Activated CD8-positive, alpha-beta T cell treated with anti-CD3 and anti-CD28 coated beads, Interleukin-2, amount 10 ng/mL, durations not matched to agents 7 days and 5 days (primary cell): ENCODE data around the gene ASTN2. TPM values are rescaled to one million over a fixed set of nuclear protein-coding genes. Genes with fewer than 3 reads are reported as not detected.

Source experiments
- ATAC-seq: fragments of 150-1000 bp; cut with Tn5 transposase; one replicate; pipeline ENCODE4 v1.10.0; 2021; ENCODE audit warnings: moderate library complexity
- CTCF ChIA-PET: fragments of 350-600 bp; sonication (Branson Sonifier 250); formaldehyde crosslinking; loops from one replicate; lab custom pipeline; 2021; ENCODE audit warnings: antibody characterized with exemption; lab: Charles Lee
- POLR2A ChIA-PET: fragments of 350-600 bp; sonication (Branson Sonifier 250); formaldehyde crosslinking; loops from one replicate; lab custom pipeline; 2021; ENCODE audit warnings: antibody characterized with exemption; lab: Charles Lee
- DNase-seq: peaks from one replicate; pipeline ENCODE4 v3.0.0-alpha.2; 2020
- H3K27ac Mint-ChIP-seq: one replicate; pipeline ENCODE4 v1.8.0; 2021; ENCODE audit warnings: mild to moderate bottlenecking, mixed read lengths
- H3K27me3 Mint-ChIP-seq: one replicate; pipeline ENCODE4 v1.8.0; 2021; ENCODE audit warnings: low read depth, mixed read lengths
- H3K36me3 Mint-ChIP-seq: one replicate; pipeline ENCODE4 v1.8.0; 2021; ENCODE audit warnings: low read depth, mixed read lengths
- H3K4me1 Mint-ChIP-seq: one replicate; pipeline ENCODE4 v1.8.0; 2021; ENCODE audit warnings: low read depth, mixed read lengths
- H3K4me3 Mint-ChIP-seq: one replicate; pipeline ENCODE4 v1.8.0; 2021; ENCODE audit warnings: mild to moderate bottlenecking, mixed read lengths
- H3K9me3 Mint-ChIP-seq: one replicate; pipeline ENCODE4 v1.8.0; 2022; ENCODE audit warnings: mixed read lengths; ENCODE audit not compliant: insufficient read depth
- total RNA-seq, 2 experiments: library from RNA; stranded (reverse); gene quantifications; one replicate each; pipeline ENCODE4 v1.2.3, GENCODE V29; 2021

The ASTN2 gene
- total RNA-seq, 2 experiments from 2014 or later: 4.7 to 4.9 TPM

DNA sequence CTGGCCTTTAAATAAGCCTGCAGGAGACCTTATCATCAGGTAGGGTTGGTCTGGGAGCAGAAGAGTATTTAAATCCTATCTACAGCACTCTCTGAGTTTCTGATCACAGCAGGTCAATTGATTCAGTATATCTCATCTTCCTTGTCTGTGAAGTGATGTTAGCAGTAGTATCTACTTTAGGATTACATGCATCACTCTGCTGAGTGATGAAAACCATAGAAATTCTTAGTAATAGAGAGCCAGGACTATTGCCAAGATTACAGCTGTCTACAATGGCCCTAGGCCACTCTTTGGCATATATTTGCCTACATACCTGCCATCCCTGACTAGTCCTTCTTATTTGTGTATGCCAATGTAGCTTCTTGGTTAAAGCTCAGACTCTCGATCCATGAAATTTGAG is 183.8 kb downstream of the ASTN2 start:
- Mint-ChIP-seq H3K4me3 (no peak overlapping the region), H3K9me3 (no peaks in the 10 kb centered on the region), H3K27me3 (no peaks in the 10 kb centered on the region), H3K36me3 (no peaks in the 10 kb centered on the region), H3K27ac (no peak overlapping the region), H3K4me1 (no peaks in the 10 kb centered on the region)
- ATAC-seq (no peak), DNase-seq (no peak)
- ChIA-PET CTCF (no interaction called here), POLR2A (no interaction called here)

DNA sequence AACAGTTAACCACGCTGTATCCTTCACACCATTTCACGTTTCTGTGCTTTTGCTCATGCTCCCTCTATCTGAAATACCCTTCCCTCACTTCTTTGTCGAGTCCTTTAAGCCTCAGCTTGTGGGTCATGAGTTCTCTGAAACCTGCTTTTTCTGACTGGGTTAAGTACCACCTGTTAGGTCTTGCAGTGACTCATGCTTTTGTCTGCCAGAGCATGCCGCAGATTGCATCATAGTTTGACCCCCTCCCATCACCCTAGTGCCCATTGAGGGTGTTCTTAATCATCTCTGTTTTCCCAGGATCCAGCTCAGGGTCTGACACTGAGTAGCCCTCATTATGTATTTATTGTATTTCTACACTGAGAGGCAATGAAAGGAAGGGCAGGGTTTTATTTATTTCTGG is 190.2 kb downstream of the ASTN2 start:
- no peaks in the 10 kb centered on the region for H3K36me3 Mint-ChIP-seq
- DNase-seq (no peak), ATAC-seq (no peak)
- ChIA-PET CTCF (no interaction called here), POLR2A (no interaction called here)
- no peak overlapping the region for H3K27ac Mint-ChIP-seq
- no peaks in the 10 kb centered on the region for H3K9me3 Mint-ChIP-seq
- no peaks in the 10 kb centered on the region for H3K4me1 Mint-ChIP-seq
- H3K27me3 Mint-ChIP-seq: no peaks in the 10 kb centered on the region
- no peak overlapping the region for H3K4me3 Mint-ChIP-seq

DNA sequence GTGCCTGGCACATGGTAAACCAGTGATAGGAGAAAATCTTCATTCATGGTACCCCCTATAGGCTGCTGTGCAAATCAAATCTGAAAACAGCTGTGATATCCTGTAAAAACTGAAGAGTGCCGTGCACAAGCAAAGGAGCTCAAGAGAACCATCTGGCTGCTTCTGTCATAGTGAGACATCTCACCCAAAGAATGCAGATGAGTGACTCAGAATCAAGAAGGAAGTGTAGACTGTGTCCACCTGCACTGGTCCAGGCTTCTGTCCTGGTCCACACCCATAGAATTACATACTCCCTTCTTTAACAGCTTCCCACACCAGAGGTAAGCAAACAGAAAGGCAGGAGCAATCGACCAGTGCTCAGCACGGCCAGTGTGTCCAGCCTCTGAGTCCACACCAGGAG is 195.9 kb downstream of the ASTN2 start:
- H3K27me3 Mint-ChIP-seq: no peaks in the 10 kb centered on the region
- no peaks in the 10 kb centered on the region for H3K4me1 Mint-ChIP-seq
- H3K36me3 Mint-ChIP-seq: no peaks in the 10 kb centered on the region
- POLR2A ChIA-PET: interaction anchor here (0.5 kb wide), 1 partner anchor 23 kb away, joined by 3 read pairs; no protein-coding TSS in a partner anchor
- no peaks in the 10 kb centered on the region for H3K9me3 Mint-ChIP-seq
- CTCF ChIA-PET: no interaction called here
- H3K4me3 Mint-ChIP-seq: no peak overlapping the region
- DNase-seq (no peak), ATAC-seq (no peak)
- H3K27ac Mint-ChIP-seq: no peak overlapping the region

DNA sequence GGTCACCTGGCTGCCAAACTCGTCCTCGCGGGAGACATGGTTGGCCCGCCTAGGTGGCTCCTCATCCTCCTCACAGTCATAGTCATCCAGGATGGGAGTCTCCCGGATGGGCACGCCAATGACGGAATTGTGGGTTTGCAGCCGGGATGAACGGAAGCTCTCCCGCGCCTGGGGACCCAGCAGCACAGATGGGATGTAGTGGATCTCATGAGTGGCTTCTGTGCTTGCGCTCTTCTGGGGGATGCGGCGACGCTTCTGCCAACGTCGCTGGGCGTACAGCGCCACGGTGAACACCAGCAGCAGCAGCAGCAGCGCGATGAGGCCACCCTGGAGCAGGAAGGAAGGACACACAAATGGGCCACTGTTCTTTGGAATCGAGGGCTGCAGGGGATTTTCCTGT is 200.4 kb downstream of the ASTN2 start:
- Mint-ChIP-seq H3K4me1 (no peaks in the 10 kb centered on the region), H3K9me3 (no peaks in the 10 kb centered on the region), H3K4me3 (no peak overlapping the region), H3K27ac (no peak overlapping the region), H3K27me3 (no peaks in the 10 kb centered on the region), H3K36me3 (no peaks in the 10 kb centered on the region)
- ChIA-PET POLR2A (no interaction called here), CTCF (no interaction called here)
- DNase-seq: no peak
- no peak for ATAC-seq

GRCh38 chr9:117211280-117211679 is 203.6 kb downstream of the ASTN2 start:
- DNase-seq (no peak), ATAC-seq (no peak)
- Mint-ChIP-seq H3K4me3 (no peak overlapping the region), H3K4me1 (no peaks in the 10 kb centered on the region), H3K27ac (no peak overlapping the region), H3K9me3 (no peaks in the 10 kb centered on the region), H3K27me3 (no peaks in the 10 kb centered on the region), H3K36me3 (no peaks in the 10 kb centered on the region)
- CTCF ChIA-PET: interaction anchor here (0.6 kb wide), 1 partner anchor 58 kb away, joined by 3 read pairs; no protein-coding TSS in a partner anchor
- POLR2A ChIA-PET: interaction anchor here (0.6 kb wide), 1 partner anchor 470 kb away, joined by 4 read pairs; no protein-coding TSS in a partner anchor

GRCh38 chr9:117205806-117206205 is 209.1 kb downstream of the ASTN2 start:
- no peaks in the 10 kb centered on the region for H3K36me3 Mint-ChIP-seq
- CTCF ChIA-PET: interaction anchor here (0.7 kb wide), 1 partner anchor 1865 kb away, joined by 4 read pairs; no protein-coding TSS in a partner anchor

GRCh38 chr9:117204971-117205370 is 209.9 kb downstream of the ASTN2 start:
- no peaks in the 10 kb centered on the region for H3K36me3 Mint-ChIP-seq
- H3K27me3 Mint-ChIP-seq: no peaks in the 10 kb centered on the region
- DNase-seq (no peak), ATAC-seq (no peak)
- CTCF ChIA-PET: no interaction called here
- peaks cover 4% of the 10 kb centered on the region for H3K9me3 Mint-ChIP-seq
- H3K27ac Mint-ChIP-seq: no peak overlapping the region
- POLR2A ChIA-PET: no interaction called here
- H3K4me1 Mint-ChIP-seq: no peaks in the 10 kb centered on the region
- no peak overlapping the region for H3K4me3 Mint-ChIP-seq

More at GRCh38 chr9:117205806-117206205, 209.1 kb downstream of the ASTN2 start:
- Mint-ChIP-seq H3K27ac (no peak overlapping the region), H3K4me3 (no peak overlapping the region), H3K9me3 (peaks cover 4% of the 10 kb centered on the region), H3K4me1 (no peaks in the 10 kb centered on the region), H3K27me3 (no peaks in the 10 kb centered on the region)
- DNase-seq (no peak), ATAC-seq (no peak)
- POLR2A ChIA-PET: no interaction called here

- POLR2A ChIA-PET: no interaction called here
- no peak overlapping the region for H3K27ac Mint-ChIP-seq
- H3K36me3 Mint-ChIP-seq: no peaks in the 10 kb centered on the region
- H3K27me3 Mint-ChIP-seq: no peaks in the 10 kb centered on the region
- no peaks in the 10 kb centered on the region for H3K4me1 Mint-ChIP-seq
- ATAC-seq (no peak), DNase-seq (no peak)
- CTCF ChIA-PET: no interaction called here
- H3K4me3 Mint-ChIP-seq: no peak overlapping the region
- H3K9me3 Mint-ChIP-seq: no peaks in the 10 kb centered on the region
These were observed 223.2 kb downstream of the ASTN2 start for GRCh38 chr9:117191504-117192261.

DNA sequence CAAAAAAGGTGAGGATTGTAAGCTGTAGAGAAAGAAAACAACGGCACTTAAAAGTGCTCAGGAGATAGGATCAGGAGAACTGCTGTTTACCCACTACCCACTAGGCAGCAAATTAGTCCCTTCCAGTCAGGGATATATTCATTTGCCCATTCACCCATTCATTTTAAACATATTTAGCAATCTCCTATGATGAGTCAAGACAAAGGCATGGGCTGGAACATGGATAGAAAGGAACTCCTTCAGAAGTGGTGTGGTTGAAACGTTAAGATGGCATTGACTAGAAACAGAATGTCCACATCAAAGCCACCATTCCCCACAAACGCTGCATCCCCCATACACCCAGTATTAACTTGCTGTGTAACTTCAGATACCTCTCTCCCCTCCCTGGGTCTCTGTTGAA is 225.7 kb downstream of the ASTN2 start:
- no peaks in the 10 kb centered on the region for H3K4me1 Mint-ChIP-seq
- H3K9me3 Mint-ChIP-seq: no peaks in the 10 kb centered on the region
- H3K36me3 Mint-ChIP-seq: no peaks in the 10 kb centered on the region
- ChIA-PET CTCF (no interaction called here), POLR2A (no interaction called here)
- ATAC-seq (no peak), DNase-seq (no peak)
- H3K27ac Mint-ChIP-seq: no peak overlapping the region
- no peaks in the 10 kb centered on the region for H3K27me3 Mint-ChIP-seq
- no peak overlapping the region for H3K4me3 Mint-ChIP-seq

DNA sequence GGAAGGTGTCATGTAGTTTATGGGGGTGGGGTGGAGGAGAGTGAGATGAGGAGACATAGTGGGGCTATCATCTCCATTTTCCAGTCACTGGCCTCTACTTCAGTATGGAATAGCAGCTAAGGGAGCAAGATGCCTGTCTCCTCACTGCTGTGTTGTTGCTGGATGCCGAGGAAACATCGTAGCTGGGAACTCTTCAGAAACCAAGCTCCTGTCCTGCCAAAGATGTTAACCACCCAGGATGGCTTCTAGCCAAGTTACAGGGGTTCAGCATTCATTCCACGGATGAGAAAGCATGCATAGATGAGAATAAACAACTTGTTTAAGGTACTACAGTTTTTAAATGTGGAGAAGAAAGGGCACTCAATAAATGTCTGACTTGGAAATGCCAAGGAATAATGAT is 226.5 kb downstream of the ASTN2 start:
- Mint-ChIP-seq H3K36me3 (no peaks in the 10 kb centered on the region), H3K4me3 (no peak overlapping the region), H3K9me3 (no peaks in the 10 kb centered on the region), H3K4me1 (no peaks in the 10 kb centered on the region), H3K27ac (no peak overlapping the region), H3K27me3 (no peaks in the 10 kb centered on the region)
- ChIA-PET POLR2A (no interaction called here), CTCF (no interaction called here)
- ATAC-seq (no peak), DNase-seq (no peak)

DNA sequence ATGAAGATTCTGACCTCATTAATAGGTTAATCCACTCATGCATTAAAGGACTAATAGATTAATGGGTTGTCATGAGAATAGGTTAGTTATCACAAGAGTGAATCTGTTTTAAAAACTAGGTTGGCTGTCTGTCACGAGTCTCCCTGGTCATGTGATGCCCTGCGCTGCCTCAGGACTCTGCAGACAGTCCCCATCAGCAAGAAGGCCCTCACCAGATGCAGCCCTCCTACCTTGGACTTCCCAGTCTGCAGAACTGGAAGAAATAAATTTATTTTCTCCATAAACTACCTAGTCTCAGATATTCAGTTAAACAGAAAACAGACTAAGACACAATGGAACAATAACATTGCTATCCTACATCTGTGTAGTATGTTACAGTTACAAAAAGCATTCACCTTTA is 227.4 kb downstream of the ASTN2 start:
- POLR2A ChIA-PET: no interaction called here
- Mint-ChIP-seq H3K4me1 (no peaks in the 10 kb centered on the region), H3K27ac (no peak overlapping the region), H3K27me3 (no peaks in the 10 kb centered on the region), H3K9me3 (no peaks in the 10 kb centered on the region), H3K4me3 (no peak overlapping the region), H3K36me3 (no peaks in the 10 kb centered on the region)
- CTCF ChIA-PET: no interaction called here
- DNase-seq (no peak), ATAC-seq (no peak)

DNA sequence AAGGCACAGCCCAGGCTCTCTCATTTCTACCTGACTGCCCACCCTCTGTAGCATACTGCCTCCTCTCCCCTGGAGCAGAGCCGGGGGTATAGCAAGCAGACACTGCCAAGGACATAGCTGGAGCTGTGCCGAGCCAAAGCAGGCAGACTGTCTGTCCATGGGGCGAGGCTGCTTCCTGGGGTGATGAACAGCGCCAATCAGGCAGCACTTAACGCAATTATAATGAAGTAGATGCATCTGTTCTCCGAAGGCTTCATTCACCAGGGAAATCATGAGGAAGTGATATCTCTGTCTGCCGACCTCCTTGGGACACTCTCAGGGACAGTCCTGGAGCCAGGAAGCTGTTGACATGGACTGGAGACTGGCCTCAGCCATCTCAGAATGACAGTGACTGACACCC is 230.7 kb downstream of the ASTN2 start:
- ATAC-seq (no peak), DNase-seq (no peak)
- H3K4me3 Mint-ChIP-seq: no peak overlapping the region
- no peaks in the 10 kb centered on the region for H3K27me3 Mint-ChIP-seq
- no peak overlapping the region for H3K27ac Mint-ChIP-seq
- no peaks in the 10 kb centered on the region for H3K4me1 Mint-ChIP-seq
- ChIA-PET CTCF (no interaction called here), POLR2A (no interaction called here)
- H3K9me3 Mint-ChIP-seq: no peaks in the 10 kb centered on the region
- no peaks in the 10 kb centered on the region for H3K36me3 Mint-ChIP-seq
